Fibroblast of peridontal ligament (primary cell): ENCODE results near the gene PDZD11.
"Not testable (repeated sequence)": the region's sequence is repeated elsewhere in the genome, so short reads cannot be mapped to it uniquely, and the experiment has no call there.

Experiments
- DNase-seq: peaks from one replicate; pipeline ENCODE4 v3.0.0-alpha.2; 2010; ENCODE audit errors: extremely low read depth

Gene PDZD11

GRCh38 chrX:70289793-70290770 is at the start of gene PDZD11, which contains the start of gene KIF4A:
TSS of gene PDZD11 (minus strand) at chrX:70289927. CDS start at chrX:70289341, 586 bp downstream.
TSS of gene KIF4A (plus strand) at chrX:70290104. CDS start at chrX:70290459, 355 bp downstream.
- DNase-seq: peak; percentile 72

- no peak for DNase-seq
Measured at GRCh38 chrX:70338290-70338689, 48.6 kb upstream of the PDZD11 start.

- no peak for DNase-seq
Measured at GRCh38 chrX:70336767-70337166, 47.0 kb upstream of the PDZD11 start.

GRCh38 chrX:70332600-70332999 is 42.9 kb upstream of the PDZD11 start:
- DNase-seq: no peak

- peak; percentile 42 for DNase-seq
Measured at GRCh38 chrX:70331161-70331560, 41.4 kb upstream of the PDZD11 start.

- DNase-seq: no peak
Measured at GRCh38 chrX:70324326-70324725, 34.6 kb upstream of the PDZD11 start.

- not testable (repeated sequence) for DNase-seq
Measured at GRCh38 chrX:70323628-70324027, 33.9 kb upstream of the PDZD11 start.

- DNase-seq: no peak
Measured at GRCh38 chrX:70322784-70323183, 33.1 kb upstream of the PDZD11 start.

- DNase-seq: peak; percentile 50
Measured at GRCh38 chrX:70313503-70313902, 23.8 kb upstream of the PDZD11 start.

GRCh38 chrX:70301716-70302115 is 12.0 kb upstream of the PDZD11 start:
- peak; percentile 68 for DNase-seq

GRCh38 chrX:70293621-70294020 is 3.9 kb upstream of the PDZD11 start:
- peak; percentile 18 for DNase-seq

- DNase-seq: peak; percentile 53
Measured at GRCh38 chrX:70292788-70293187, 3.1 kb upstream of the PDZD11 start.

- no peak for DNase-seq
Measured at GRCh38 chrX:70289168-70289792, 447 bp downstream of the PDZD11 start.

GRCh38 chrX:70281951-70282350 is 7.8 kb downstream of the PDZD11 start, which contains the start of gene RAB41:
TSS of gene RAB41 (plus strand) at chrX:70282172. CDS start at chrX:70282218, 46 bp downstream.
- no peak for DNase-seq

GRCh38 chrX:70280573-70280972 is 9.2 kb downstream of the PDZD11 start:
- no peak for DNase-seq

GRCh38 chrX:70279081-70279480 is 10.6 kb downstream of the PDZD11 start:
- no peak for DNase-seq

- not testable (repeated sequence) for DNase-seq
Measured at GRCh38 chrX:70274029-70274428, 15.7 kb downstream of the PDZD11 start.

GRCh38 chrX:70268034-70268433 is 21.7 kb downstream of the PDZD11 start, which contains the start of gene ARR3:
TSS of gene ARR3 (plus strand) at chrX:70268334. CDS start at chrX:70269386, 1,052 bp downstream.
- DNase-seq: no peak

GRCh38 chrX:70264784-70265183 is 24.9 kb downstream of the PDZD11 start:
- DNase-seq: no peak

- peak; percentile 19 for DNase-seq
Measured at GRCh38 chrX:70262952-70263567, 26.7 kb downstream of the PDZD11 start.

- no peak for DNase-seq
Measured at GRCh38 chrX:70260104-70260503, 29.6 kb downstream of the PDZD11 start, which contains the start of gene P2RY4. TSS of gene P2RY4 (minus strand) at chrX:70260204. CDS start at chrX:70259624, 580 bp downstream.
